K562 (cell line): ENCODE data around the gene ITPR3. TPM values are rescaled to one million over a fixed set of nuclear protein-coding genes. Genes with fewer than 3 reads are reported as not detected.

Experiments used
- ESRRB ChIP-seq: fragments of 250-450 bp; sonication (Bioruptor Pico); IDR thresholded peaks from 2 replicates; pipeline ENCODE4 v1.5.0; 2020; ENCODE audit warnings: mild to moderate bottlenecking, moderate library complexity, borderline replicate concordance
- JUNB ChIP-seq: fragments of 450-650 bp; formaldehyde crosslinking; conservative IDR thresholded peaks from 2 replicates; pipeline ENCODE4 v1.4.0; 2020; ENCODE audit warnings: mild to moderate bottlenecking
- KDM1A ChIP-seq, 2 experiments: fragments of 450-650 bp; IDR thresholded peaks; 2 replicates each; pipeline ENCODE4 v1.6.1; 2016; ENCODE audit warnings: mild to moderate bottlenecking in 2 of 2
- LEF1 ChIP-seq: fragments of 450-650 bp; IDR thresholded peaks from 2 replicates; pipeline ENCODE4 v1.6.1; 2016; ENCODE audit warnings: mild to moderate bottlenecking
- MYBL2 ChIP-seq, 2 experiments: fragments of 450-650 bp in 1 of 2; sonication (generic) in 1 of 2; formaldehyde crosslinking in 1 of 2; IDR thresholded peaks; 2 replicates each; pipeline versions ENCODE4 v1.6.1 to v1.8.1; 2017 to 2022; ENCODE audit warnings: borderline replicate concordance in 1 of 2, inconsistent platforms in 1 of 2, low read depth in 1 of 2, mild to moderate bottlenecking in 1 of 2, missing genetic modification reagents in 1 of 2, moderate library complexity in 1 of 2
- RFX7 ChIP-seq: fragments of 250-450 bp; sonication (Bioruptor Pico); IDR thresholded peaks from 2 replicates; pipeline ENCODE4 v1.5.1; 2021; ENCODE audit warnings: mild to moderate bottlenecking
- RNF2 ChIP-seq: sonication (generic); IDR thresholded peaks from 2 replicates; pipeline ENCODE4 v1.6.1; 2016
- SMAD3 ChIP-seq: fragments of 450-650 bp; formaldehyde crosslinking; conservative IDR thresholded peaks from 2 replicates; pipeline ENCODE4 v1.4.0; 2020; ENCODE audit warnings: mild to moderate bottlenecking
- SOX6 ChIP-seq: fragments of 450-650 bp; IDR thresholded peaks from 2 replicates; pipeline ENCODE4 v1.6.1; 2014; ENCODE audit warnings: mild to moderate bottlenecking
- ZNF121 ChIP-seq: sonication (generic); formaldehyde crosslinking; conservative IDR thresholded peaks from 2 replicates; pipeline ENCODE4 v1.8.0; 2022; ENCODE audit warnings: missing genetic modification reagents
- ZNF224 ChIP-seq: sonication (generic); formaldehyde crosslinking; IDR thresholded peaks from 2 replicates; pipeline ENCODE4 v1.8.0; 2022; ENCODE audit warnings: mild to moderate bottlenecking, missing genetic modification reagents
- ZNF41 ChIP-seq: fragments of 250-450 bp; sonication (Bioruptor Pico); conservative IDR thresholded peaks from 2 replicates; pipeline ENCODE4 v1.4.0; 2020; ENCODE audit warnings: mild to moderate bottlenecking
- polyA plus RNA-seq, 8 experiments: library from polyadenylated mRNA; depleted of rRNA in 4 of 8; stranded (reverse) in 5 of 8; unstranded in 3 of 8; fragments of >200 nt; fragmentation: Nextera tagmentation in 2 of 8; fragmentation: Illumina TruSeq in 1 of 8; extraction: Ambion mirVana in 2 of 8; extraction: Trizol in 1 of 8; gene quantifications; 2 replicates each; pipeline versions ENCODE4 v1.2.1 to v1.2.3, GENCODE V29; 2011 to 2014; ENCODE audit warnings: inconsistent platforms in 1 of 8, missing spikeins in 1 of 8
- total RNA-seq, 7 experiments: library from RNA; depleted of rRNA in 6 of 7; stranded (reverse); fragments of >200 nt in 6 of 7; fragmentation: Illumina TruSeq in 2 of 7; extraction: Trizol in 2 of 7; gene quantifications; 2 replicates each; pipeline versions ENCODE4 v1.2.1 to v1.2.3, GENCODE V29; 2011 to 2021; ENCODE audit warnings: low replicate concordance in 1 of 7
- TF ChIP-seq, protein P1 (sequence below): fragments of 250-450 bp; sonication (Bioruptor Pico); IDR thresholded peaks from 2 replicates; pipeline ENCODE4 v1.5.0; 2020; ENCODE audit warnings: mild to moderate bottlenecking, borderline replicate concordance
- TF ChIP-seq, protein P2 (sequence below): fragments of 250-450 bp; sonication (Bioruptor Pico); IDR thresholded peaks from 2 replicates; pipeline ENCODE4 v1.9.0; 2021; ENCODE audit warnings: mild to moderate bottlenecking
- TF ChIP-seq, protein P3 (sequence below), 2 experiments: fragments of 200-800 bp in 1 of 2; sonication (Bioruptor generic) in 1 of 2; sonication (generic) in 1 of 2; formaldehyde crosslinking in 1 of 2; IDR thresholded peaks in 1 of 2; conservative IDR thresholded peaks in 1 of 2; 2 replicates each; pipeline versions ENCODE4 v1.5.0 to v1.6.1; 2016 to 2020; ENCODE audit warnings: missing compliant biosample characterization in 1 of 2, missing genetic modification characterization in 1 of 2, missing genetic modification reagents in 1 of 2
- TF ChIP-seq, protein P4 (sequence below): fragments of 250-450 bp; sonication (Bioruptor Pico); IDR thresholded peaks from 2 replicates; pipeline ENCODE4 v1.4.0; 2020; ENCODE audit warnings: mild to moderate bottlenecking, moderate library complexity
- TF ChIP-seq, protein P5 (sequence below), 2 experiments: fragments of 450-650 bp in 1 of 2; sonication (generic) in 1 of 2; formaldehyde crosslinking in 1 of 2; IDR thresholded peaks in 1 of 2; conservative IDR thresholded peaks in 1 of 2; 2 replicates each; pipeline versions ENCODE4 v1.6.1 to v1.8.1; 2016 to 2023; ENCODE audit warnings: mild to moderate bottlenecking in 2 of 2, moderate library complexity in 2 of 2, inconsistent platforms in 1 of 2, missing genetic modification reagents in 1 of 2
- TF ChIP-seq, protein P6 (sequence below): fragments of 450-650 bp; formaldehyde crosslinking; IDR thresholded peaks from 2 replicates; pipeline ENCODE4 v1.4.0; 2022; ENCODE audit warnings: mild to moderate bottlenecking, moderate library complexity
- TF ChIP-seq, protein P7 (sequence below): fragments of 450-650 bp; conservative IDR thresholded peaks from 2 replicates; pipeline ENCODE4 v1.6.1; 2016; ENCODE audit warnings: missing genetic modification characterization, low read depth, mild to moderate bottlenecking, control low read depth, missing compliant biosample characterization

The ITPR3 gene
- total and polyA plus RNA-seq, 9 of the 15 experiments (the other 6 are each of a cell fraction or from before 2014, with no cell fraction given): 0.39 to 35.7 (median 13.2) TPM

DNA sequence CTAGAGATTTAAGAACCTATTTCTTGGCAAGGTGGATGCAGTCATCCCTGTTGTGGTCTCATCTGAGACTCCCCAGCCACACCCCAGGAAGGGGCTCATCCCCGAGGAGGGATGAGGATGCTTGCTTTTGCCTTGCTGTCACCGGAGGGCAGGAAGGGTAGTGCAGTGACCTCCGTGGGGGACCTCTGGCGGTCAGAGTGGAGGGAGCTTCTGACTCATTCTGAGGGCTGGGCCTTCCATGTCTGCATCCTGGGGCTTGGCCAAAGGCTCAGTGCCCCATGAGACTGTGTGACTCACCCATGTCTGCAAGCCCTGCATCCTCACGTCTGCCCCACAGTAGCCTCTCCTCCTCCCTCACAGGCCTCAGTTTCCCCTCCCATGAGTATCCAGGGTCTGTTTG, 51.7 kb downstream of the ITPR3 start (continued):
- TF ChIP-seq SMAD3 (CRISPR knock-in tag) (no peak), LEF1 (no peak), RNF2 (no peak), RFX7 (no peak), ZNF41 (no peak), ESRRB (CRISPR knock-in tag) (no peak), JUNB (no peak), ZNF224 (CRISPR knock-in tag) (no peak), ZNF121 (no peak), MYBL2 (IDR thresholded peaks at IDR 0.05; ENCODE audit: low read depth) (no peak), MYBL2 (CRISPR knock-in tag; IDR thresholded peaks at IDR 0.05; ENCODE audit: borderline replicate concordance) (no peak), KDM1A (IDR thresholded peaks at IDR 0.05) (peak in 1 of 2 experiments; percentile 62; a peak in 1 of 4 replicates), SOX6 (no peak)
- TF ChIP-seq, protein P1, sequence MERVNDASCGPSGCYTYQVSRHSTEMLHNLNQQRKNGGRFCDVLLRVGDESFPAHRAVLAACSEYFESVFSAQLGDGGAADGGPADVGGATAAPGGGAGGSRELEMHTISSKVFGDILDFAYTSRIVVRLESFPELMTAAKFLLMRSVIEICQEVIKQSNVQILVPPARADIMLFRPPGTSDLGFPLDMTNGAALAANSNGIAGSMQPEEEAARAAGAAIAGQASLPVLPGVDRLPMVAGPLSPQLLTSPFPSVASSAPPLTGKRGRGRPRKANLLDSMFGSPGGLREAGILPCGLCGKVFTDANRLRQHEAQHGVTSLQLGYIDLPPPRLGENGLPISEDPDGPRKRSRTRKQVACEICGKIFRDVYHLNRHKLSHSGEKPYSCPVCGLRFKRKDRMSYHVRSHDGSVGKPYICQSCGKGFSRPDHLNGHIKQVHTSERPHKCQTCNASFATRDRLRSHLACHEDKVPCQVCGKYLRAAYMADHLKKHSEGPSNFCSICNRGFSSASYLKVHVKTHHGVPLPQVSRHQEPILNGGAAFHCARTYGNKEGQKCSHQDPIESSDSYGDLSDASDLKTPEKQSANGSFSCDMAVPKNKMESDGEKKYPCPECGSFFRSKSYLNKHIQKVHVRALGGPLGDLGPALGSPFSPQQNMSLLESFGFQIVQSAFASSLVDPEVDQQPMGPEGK (CRISPR knock-in tag): no peak
- TF ChIP-seq, protein P2, sequence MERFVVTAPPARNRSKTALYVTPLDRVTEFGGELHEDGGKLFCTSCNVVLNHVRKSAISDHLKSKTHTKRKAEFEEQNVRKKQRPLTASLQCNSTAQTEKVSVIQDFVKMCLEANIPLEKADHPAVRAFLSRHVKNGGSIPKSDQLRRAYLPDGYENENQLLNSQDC (CRISPR knock-in tag): no peak
- TF ChIP-seq, protein P3, sequence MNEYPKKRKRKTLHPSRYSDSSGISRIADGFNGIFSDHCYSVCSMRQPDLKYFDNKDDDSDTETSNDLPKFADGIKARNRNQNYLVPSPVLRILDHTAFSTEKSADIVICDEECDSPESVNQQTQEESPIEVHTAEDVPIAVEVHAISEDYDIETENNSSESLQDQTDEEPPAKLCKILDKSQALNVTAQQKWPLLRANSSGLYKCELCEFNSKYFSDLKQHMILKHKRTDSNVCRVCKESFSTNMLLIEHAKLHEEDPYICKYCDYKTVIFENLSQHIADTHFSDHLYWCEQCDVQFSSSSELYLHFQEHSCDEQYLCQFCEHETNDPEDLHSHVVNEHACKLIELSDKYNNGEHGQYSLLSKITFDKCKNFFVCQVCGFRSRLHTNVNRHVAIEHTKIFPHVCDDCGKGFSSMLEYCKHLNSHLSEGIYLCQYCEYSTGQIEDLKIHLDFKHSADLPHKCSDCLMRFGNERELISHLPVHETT (CRISPR knock-in tag; conservative IDR thresholded peaks at IDR 0.05 in 1 of 2, IDR thresholded peaks at IDR 0.05 in 1 of 2): no peak
- TF ChIP-seq, protein P4, sequence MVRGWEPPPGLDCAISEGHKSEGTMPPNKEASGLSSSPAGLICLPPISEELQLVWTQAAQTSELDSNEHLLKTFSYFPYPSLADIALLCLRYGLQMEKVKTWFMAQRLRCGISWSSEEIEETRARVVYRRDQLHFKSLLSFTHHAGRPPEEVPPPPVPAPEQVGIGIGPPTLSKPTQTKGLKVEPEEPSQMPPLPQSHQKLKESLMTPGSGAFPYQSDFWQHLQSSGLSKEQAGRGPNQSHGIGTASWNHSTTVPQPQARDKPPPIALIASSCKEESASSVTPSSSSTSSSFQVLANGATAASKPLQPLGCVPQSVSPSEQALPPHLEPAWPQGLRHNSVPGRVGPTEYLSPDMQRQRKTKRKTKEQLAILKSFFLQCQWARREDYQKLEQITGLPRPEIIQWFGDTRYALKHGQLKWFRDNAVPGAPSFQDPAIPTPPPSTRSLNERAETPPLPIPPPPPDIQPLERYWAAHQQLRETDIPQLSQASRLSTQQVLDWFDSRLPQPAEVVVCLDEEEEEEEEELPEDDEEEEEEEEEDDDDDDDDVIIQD (CRISPR knock-in tag): no peak
- TF ChIP-seq, protein P5, sequence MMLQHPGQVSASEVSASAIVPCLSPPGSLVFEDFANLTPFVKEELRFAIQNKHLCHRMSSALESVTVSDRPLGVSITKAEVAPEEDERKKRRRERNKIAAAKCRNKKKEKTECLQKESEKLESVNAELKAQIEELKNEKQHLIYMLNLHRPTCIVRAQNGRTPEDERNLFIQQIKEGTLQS (IDR thresholded peaks at IDR 0.05): peak; percentile 86
- TF ChIP-seq, protein P5 (CRISPR knock-in tag; conservative IDR thresholded peaks at IDR 0.05): no peak
- TF ChIP-seq, protein P6, sequence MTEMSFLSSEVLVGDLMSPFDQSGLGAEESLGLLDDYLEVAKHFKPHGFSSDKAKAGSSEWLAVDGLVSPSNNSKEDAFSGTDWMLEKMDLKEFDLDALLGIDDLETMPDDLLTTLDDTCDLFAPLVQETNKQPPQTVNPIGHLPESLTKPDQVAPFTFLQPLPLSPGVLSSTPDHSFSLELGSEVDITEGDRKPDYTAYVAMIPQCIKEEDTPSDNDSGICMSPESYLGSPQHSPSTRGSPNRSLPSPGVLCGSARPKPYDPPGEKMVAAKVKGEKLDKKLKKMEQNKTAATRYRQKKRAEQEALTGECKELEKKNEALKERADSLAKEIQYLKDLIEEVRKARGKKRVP (CRISPR knock-in tag): no peak
- TF ChIP-seq, protein P7, sequence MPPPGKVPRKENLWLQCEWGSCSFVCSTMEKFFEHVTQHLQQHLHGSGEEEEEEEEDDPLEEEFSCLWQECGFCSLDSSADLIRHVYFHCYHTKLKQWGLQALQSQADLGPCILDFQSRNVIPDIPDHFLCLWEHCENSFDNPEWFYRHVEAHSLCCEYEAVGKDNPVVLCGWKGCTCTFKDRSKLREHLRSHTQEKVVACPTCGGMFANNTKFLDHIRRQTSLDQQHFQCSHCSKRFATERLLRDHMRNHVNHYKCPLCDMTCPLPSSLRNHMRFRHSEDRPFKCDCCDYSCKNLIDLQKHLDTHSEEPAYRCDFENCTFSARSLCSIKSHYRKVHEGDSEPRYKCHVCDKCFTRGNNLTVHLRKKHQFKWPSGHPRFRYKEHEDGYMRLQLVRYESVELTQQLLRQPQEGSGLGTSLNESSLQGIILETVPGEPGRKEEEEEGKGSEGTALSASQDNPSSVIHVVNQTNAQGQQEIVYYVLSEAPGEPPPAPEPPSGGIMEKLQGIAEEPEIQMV (tag): no peak
